ENCODE data around the gene FAF1.

Gene FAF1

DNA sequence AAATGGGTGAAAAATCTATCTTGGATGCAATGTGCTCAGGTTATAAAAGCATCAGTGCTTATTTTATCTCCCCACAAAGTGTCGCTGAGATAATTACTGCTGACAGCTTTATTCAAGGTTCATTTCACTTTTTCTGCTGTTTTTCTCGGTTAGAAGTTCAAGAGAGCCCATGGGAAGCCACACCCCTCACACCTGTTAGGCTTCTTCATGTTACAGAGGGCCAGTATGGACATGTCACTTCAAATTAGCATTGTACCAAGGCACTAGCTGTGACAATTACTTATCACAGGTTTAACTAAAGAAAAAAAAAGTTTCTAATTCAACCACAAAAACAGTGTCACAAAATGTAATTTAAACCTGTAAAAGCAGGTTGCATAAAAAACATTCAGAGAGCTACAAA is 349.5 kb downstream of the FAF1 start:
- POLR2A ChIA-PET, result no interaction called here
- DNase-seq (ENCODE audit: extremely low spot score), result no peak
- CTCF ChIA-PET, result no interaction called here
- no peak for TF ChIP-seq ELF4 (IDR thresholded peaks at IDR 0.05)
- TF ChIP-seq L3MBTL2 (conservative IDR thresholded peaks at IDR 0.05), result no peak
- TF ChIP-seq BHLHE40 (IDR thresholded peaks at IDR 0.05; ENCODE audit: borderline replicate concordance), result no peak
- TF ChIP-seq LEF1 (IDR thresholded peaks at IDR 0.05; ENCODE audit: borderline replicate concordance), result no peak
- no peak for TF ChIP-seq CTBP1 (IDR thresholded peaks at IDR 0.05; ENCODE audit: borderline replicate concordance)
- TF ChIP-seq HDGF (IDR thresholded peaks at IDR 0.05; ENCODE audit: borderline replicate concordance), result no peak
- no peak for TF ChIP-seq FOXA1 (IDR thresholded peaks at IDR 0.05)
- no peak for TF ChIP-seq ZNF384 (IDR thresholded peaks at IDR 0.05)

DNA sequence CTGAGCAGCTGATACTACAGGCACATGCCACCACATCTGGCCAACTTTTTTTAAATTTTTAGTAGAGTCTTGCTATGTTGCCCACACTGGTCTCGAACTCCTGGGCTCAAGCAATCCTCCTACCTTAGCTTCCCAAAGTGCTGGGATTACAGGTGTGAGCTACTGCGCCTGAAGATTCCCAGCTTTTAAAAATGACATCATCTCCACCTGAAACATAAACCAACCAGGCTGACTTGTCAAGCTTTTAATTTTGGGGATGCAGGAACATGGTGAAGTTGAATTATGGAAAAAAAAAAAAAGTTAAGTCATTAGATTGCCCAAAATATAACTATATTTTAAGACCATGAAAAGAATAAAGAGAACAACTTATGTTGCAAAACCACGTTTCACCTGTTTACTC is 350.6 kb downstream of the FAF1 start:
- TF ChIP-seq, protein P1, sequence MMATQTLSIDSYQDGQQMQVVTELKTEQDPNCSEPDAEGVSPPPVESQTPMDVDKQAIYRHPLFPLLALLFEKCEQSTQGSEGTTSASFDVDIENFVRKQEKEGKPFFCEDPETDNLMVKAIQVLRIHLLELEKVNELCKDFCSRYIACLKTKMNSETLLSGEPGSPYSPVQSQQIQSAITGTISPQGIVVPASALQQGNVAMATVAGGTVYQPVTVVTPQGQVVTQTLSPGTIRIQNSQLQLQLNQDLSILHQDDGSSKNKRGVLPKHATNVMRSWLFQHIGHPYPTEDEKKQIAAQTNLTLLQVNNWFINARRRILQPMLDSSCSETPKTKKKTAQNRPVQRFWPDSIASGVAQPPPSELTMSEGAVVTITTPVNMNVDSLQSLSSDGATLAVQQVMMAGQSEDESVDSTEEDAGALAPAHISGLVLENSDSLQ (IDR thresholded peaks at IDR 0.05), result no peak
- no peak for TF ChIP-seq FOXM1 (IDR thresholded peaks at IDR 0.05; ENCODE audit: borderline replicate concordance)
- no peak for TF ChIP-seq L3MBTL2 (conservative IDR thresholded peaks at IDR 0.05)
- no peak for TF ChIP-seq ZNF384 (IDR thresholded peaks at IDR 0.05)
- no peak for TF ChIP-seq SP1 (IDR thresholded peaks at IDR 0.05)
- TF ChIP-seq CTBP1 (IDR thresholded peaks at IDR 0.05; ENCODE audit: borderline replicate concordance), result no peak
- TF ChIP-seq ELF4 (IDR thresholded peaks at IDR 0.05), result no peak
- TF ChIP-seq FOXK2 (IDR thresholded peaks at IDR 0.05), result no peak
- TF ChIP-seq BHLHE40 (IDR thresholded peaks at IDR 0.05; ENCODE audit: borderline replicate concordance), result no peak
- no peak for TF ChIP-seq ARNT (IDR thresholded peaks at IDR 0.05)
- ChIA-PET POLR2A (no interaction called here), CTCF (interaction anchor here (0.6 kb wide), 1 partner anchor 126 kb away, joined by 8 read pairs; no protein-coding TSS in a partner anchor)
- no peak for DNase-seq (ENCODE audit: extremely low spot score)

DNA sequence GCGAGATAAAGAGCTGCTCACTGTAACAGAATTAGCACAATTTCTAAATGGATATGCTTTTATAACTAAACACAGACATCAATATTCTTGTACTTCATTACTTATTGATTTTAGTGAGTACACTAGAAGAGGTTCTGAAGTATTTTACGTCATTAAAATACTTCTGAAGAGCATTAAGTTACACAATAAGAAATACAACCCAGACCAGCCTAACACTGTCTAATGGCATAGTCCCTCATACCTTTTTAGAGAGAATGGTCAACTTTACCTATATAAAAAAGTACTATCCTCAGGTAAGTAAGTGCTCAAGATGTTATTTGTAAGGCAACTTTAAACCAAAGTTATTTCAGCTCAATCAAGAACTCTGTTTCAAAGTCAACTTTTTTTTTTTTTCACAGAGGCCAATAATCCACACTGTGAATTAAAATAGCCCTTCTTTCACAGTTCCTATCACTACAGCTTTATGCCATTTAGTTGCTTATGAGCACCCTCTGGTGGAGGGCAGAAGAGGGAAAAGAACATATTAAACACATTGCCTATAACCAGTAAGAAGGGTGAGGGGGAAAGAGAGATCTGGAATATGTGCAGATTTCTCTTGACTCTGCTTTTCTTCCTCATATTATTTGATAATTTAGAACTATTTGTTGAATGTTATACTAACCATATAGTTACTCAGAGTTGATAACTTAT is 354.7 kb downstream of the FAF1 start:
- peak; percentile 37 for DNase-seq (ENCODE audit: extremely low spot score)
- ChIA-PET POLR2A (no interaction called here), CTCF (interaction anchor here (0.6 to 1.5 kb wide), 4 partner anchors 33 to 619 kb away, joined by 3 to 7 read pairs (median 4); no protein-coding TSS in a partner anchor)
- TF ChIP-seq SUZ12 (IDR thresholded peaks at IDR 0.05) (no peak), BHLHE40 (IDR thresholded peaks at IDR 0.05; ENCODE audit: borderline replicate concordance) (no peak), FOXM1 (IDR thresholded peaks at IDR 0.05; ENCODE audit: borderline replicate concordance) (no peak), TARDBP (IDR thresholded peaks at IDR 0.05) (no peak), FOXA1 (IDR thresholded peaks at IDR 0.05) (no peak), ARNT (IDR thresholded peaks at IDR 0.05) (no peak), NFRKB (IDR thresholded peaks at IDR 0.05) (no peak), SP1 (IDR thresholded peaks at IDR 0.05) (no peak), FOXK2 (IDR thresholded peaks at IDR 0.05) (no peak), ZNF384 (IDR thresholded peaks at IDR 0.05) (no peak), CTBP1 (IDR thresholded peaks at IDR 0.05; ENCODE audit: borderline replicate concordance) (no peak), LEF1 (IDR thresholded peaks at IDR 0.05; ENCODE audit: borderline replicate concordance) (no peak), L3MBTL2 (conservative IDR thresholded peaks at IDR 0.05) (no peak)
- TF ChIP-seq, protein P1 (IDR thresholded peaks at IDR 0.05), result no peak

DNA sequence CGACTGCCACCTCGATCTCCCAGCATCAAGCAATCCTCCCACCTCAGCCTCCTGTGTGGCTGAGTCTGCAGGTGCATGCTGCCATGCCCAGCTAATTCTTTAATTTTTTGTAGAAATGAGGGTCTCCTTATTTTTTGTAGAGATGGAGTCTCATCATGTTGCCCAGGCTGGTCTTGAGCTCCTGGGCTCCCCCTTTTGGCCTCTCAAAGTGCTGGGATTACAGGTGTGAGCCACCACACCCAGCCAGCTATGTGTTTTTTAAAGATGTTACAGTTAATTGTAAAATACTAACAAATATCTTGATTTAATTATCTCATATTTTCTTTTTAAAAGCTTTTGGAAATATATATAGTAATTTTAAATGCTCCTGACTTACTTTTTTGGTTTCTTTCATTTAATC is 355.5 kb downstream of the FAF1 start:
- no peak for TF ChIP-seq FOXA1 (IDR thresholded peaks at IDR 0.05)
- TF ChIP-seq HDGF (IDR thresholded peaks at IDR 0.05; ENCODE audit: borderline replicate concordance), result no peak
- TF ChIP-seq SUZ12 (IDR thresholded peaks at IDR 0.05), result no peak
- no peak for TF ChIP-seq LEF1 (IDR thresholded peaks at IDR 0.05; ENCODE audit: borderline replicate concordance)
- no peak for TF ChIP-seq CTBP1 (IDR thresholded peaks at IDR 0.05; ENCODE audit: borderline replicate concordance)
- TF ChIP-seq NFRKB (IDR thresholded peaks at IDR 0.05), result no peak
- no peak for TF ChIP-seq BHLHE40 (IDR thresholded peaks at IDR 0.05; ENCODE audit: borderline replicate concordance)
- TF ChIP-seq ELF4 (IDR thresholded peaks at IDR 0.05), result no peak
- TF ChIP-seq TARDBP (IDR thresholded peaks at IDR 0.05), result no peak
- TF ChIP-seq ARNT (IDR thresholded peaks at IDR 0.05), result no peak
- TF ChIP-seq, protein P1 (IDR thresholded peaks at IDR 0.05), result no peak
- no peak for TF ChIP-seq ZNF384 (IDR thresholded peaks at IDR 0.05)
- CTCF ChIA-PET, result interaction anchor here (0.9 to 1.5 kb wide), 4 partner anchors 181 to 620 kb away, joined by 3 to 7 read pairs (median 5); no protein-coding TSS in a partner anchor
- no peak for DNase-seq (ENCODE audit: extremely low spot score)
- POLR2A ChIA-PET, result no interaction called here

DNA sequence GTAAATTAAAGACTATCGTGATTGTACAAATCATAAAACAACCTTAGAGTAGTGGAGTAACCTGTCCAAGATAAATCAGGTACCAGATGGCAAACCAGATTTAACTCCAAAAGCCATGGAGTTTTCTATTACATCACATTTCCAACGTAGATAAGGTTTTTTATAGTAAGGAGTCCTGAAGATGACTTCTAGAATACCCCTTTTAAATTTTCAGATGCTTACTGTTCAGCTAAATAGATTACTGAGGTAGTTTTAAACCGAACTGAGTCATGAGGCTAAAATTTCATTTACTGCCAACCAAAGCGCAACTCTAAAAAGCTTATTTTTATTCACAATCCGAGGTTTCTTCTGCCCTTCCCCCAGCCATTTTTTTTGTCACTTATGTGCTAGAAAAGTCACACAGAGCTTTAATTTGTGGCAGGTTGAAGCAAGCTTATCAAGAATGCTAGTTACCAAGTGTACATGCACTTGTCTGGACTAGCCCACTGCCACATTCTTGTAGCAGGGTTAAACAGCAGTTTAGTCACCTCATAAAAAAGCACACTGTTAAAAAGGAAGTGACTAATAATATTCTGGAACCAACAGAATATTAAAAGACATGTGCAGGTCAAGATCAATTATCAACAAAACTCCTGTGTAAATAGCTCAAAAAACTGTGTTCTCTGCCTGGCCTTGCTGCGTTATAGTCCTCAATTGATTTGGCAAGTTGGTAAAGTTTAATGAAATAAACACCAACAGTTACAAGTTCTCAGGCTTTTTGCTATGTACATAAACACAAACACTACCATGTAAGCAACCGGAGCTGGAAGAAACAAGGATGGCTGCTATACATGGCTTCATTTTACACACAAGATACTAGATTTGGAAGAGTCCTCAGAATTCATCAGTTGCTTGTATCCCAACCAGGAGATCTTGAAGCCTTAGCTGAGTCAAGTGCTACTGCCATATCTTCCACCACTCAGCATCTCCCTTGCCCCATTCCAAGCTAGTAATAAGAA is 356.5 kb downstream of the FAF1 start:
- ChIA-PET POLR2A (no interaction called here), CTCF (interaction anchor here (1.1 to 1.5 kb wide), 2 partner anchors 235 to 236 kb away, joined by 6 to 7 read pairs; no protein-coding TSS in a partner anchor)
- TF ChIP-seq ELF4 (IDR thresholded peaks at IDR 0.05), result no peak
- TF ChIP-seq ZNF384 (IDR thresholded peaks at IDR 0.05), result no peak
- TF ChIP-seq, protein P1 (IDR thresholded peaks at IDR 0.05), result no peak
- no peak for TF ChIP-seq L3MBTL2 (conservative IDR thresholded peaks at IDR 0.05)
- TF ChIP-seq SUZ12 (IDR thresholded peaks at IDR 0.05), result no peak
- TF ChIP-seq FOXA1 (IDR thresholded peaks at IDR 0.05), result no peak
- TF ChIP-seq LEF1 (IDR thresholded peaks at IDR 0.05; ENCODE audit: borderline replicate concordance), result no peak
- no peak for TF ChIP-seq HDGF (IDR thresholded peaks at IDR 0.05; ENCODE audit: borderline replicate concordance)
- TF ChIP-seq NFRKB (IDR thresholded peaks at IDR 0.05), result no peak
- no peak for TF ChIP-seq FOXK2 (IDR thresholded peaks at IDR 0.05)
- no peak for TF ChIP-seq CTBP1 (IDR thresholded peaks at IDR 0.05; ENCODE audit: borderline replicate concordance)
- TF ChIP-seq SP1 (IDR thresholded peaks at IDR 0.05), result no peak
- no peak for DNase-seq (ENCODE audit: extremely low spot score)
